Activated CD4-positive, alpha-beta T cell treated with anti-CD3 and anti-CD28 coated beads, Interleukin-2, amount 50 U/mL, for 48 hours (primary cell): ENCODE data around the gene KASH5.

Experiments used
- DNase-seq, 2 experiments: peaks; one replicate each; pipeline ENCODE4 v3.0.0-alpha.2; 2020

The KASH5 gene

GRCh38 chr19:49396738-49397505 lies 8.9 kb downstream of the KASH5 start:
- DNase-seq = no peak

GRCh38 chr19:49398001-49398615 lies 10.1 kb downstream of the KASH5 start:
- no peak for DNase-seq

DNA sequence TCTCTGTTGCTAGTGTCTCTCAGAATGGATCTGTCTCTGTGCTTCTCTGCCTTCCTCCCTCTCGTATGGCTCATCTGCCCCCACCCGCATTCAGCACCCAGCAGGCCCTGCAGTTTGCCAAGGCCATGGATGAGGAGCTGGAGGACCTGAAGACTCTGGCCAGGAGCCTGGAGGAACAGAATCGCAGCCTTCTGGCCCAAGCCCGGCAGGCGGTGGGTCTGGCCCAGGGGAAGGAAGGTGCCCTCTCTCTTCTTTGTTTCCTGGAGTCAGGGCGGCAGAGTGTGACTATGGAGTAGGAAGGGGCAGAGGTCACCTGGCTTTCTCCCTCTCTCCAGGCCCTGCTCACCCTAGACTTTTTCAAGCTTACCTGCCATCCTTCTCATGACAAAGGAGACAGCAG lies 10.9 kb downstream of the KASH5 start:
- no peak for DNase-seq

DNA sequence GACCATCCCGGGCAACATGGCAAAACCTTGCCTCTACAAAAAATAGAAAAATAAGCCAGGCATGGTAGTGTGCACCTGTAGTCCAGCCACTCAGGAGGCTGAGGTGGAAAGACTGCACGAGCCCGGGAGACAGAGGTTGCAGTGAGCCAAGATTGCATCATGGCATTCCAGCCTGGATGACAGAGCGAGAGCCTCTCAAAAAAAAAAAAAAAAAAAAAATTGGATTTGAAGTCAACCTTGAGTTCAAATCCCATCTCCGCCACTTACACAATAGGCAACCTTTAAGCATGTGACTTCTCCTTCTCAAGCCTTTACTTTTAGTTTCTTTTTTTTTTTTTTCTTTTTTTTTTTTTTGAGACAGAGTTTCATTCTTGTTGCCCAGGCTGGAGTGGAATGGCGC lies 12.0 kb downstream of the KASH5 start:
- no peak for DNase-seq

GRCh38 chr19:49403404-49404187 lies 15.5 kb downstream of the KASH5 start:
- DNase-seq = no peak

- no peak for DNase-seq
Measured at GRCh38 chr19:49407079-49407478, 19.0 kb downstream of the KASH5 start.

- DNase-seq = no peak
Measured at GRCh38 chr19:49407482-49408015, 19.5 kb downstream of the KASH5 start.

GRCh38 chr19:49408816-49409440 lies 20.9 kb downstream of the KASH5 start:
- no peak for DNase-seq

DNA sequence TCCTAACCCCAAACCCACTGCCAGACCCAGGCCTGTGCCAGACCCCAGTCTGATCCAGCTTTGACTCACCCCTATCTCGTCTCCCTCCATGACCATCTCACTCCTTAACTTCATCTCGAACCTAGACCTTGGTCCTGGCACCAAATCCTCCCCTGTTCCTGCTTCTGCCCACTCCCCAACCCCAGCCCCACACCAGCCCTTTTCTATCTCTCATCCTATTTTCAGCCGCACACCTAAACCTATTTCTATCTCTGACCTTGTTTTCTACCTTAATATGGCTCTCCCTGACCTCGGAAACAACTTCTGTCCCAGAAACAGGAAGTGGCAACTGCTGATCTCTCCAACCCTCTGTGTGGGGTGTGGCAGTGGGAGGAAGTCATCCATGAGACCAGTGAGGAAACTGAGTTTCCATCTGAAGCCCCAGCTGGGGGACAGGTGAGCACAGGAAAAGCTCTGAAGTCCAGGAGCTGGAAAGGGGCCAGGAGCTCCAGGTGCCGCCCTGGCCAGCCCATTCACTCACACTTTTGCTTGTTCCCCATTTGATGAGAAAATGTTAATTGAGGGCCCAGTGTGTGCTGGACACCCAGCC lies 21.5 kb downstream of the KASH5 start:
- peak in 1 of 2 experiments; percentile 35 for DNase-seq

DNA sequence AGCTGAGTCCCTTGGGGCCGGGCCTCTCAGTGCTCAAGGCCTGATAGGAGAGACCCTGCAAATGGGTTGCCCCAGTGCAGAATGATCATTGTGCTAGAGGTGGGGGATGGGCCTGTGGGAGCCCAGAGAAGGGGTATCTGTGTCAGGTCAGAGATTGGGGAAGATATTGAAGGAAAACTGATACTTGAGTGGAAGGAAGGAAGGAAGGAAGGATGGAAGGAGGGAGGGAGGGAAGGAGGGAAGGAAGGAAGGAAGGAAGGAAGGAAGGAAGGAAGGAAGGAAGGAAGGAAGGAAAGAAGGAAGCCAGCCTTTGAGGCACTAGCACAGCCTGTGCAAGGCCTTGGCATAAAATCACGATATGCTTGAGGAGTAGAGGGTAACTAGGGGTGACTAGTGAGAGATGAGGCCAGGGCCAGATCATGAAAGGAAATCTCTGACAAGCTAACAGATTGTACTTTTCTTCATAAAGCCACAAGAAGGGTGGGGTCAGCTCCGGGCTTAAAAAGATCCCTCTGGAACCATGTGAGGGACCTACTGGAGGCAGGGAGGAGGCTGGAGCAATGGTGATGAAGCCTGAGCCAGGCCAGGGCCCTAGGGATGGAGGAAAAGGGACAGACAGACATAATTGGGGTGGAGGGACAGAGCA lies 23.8 kb downstream of the KASH5 start:
- DNase-seq = no peak

DNA sequence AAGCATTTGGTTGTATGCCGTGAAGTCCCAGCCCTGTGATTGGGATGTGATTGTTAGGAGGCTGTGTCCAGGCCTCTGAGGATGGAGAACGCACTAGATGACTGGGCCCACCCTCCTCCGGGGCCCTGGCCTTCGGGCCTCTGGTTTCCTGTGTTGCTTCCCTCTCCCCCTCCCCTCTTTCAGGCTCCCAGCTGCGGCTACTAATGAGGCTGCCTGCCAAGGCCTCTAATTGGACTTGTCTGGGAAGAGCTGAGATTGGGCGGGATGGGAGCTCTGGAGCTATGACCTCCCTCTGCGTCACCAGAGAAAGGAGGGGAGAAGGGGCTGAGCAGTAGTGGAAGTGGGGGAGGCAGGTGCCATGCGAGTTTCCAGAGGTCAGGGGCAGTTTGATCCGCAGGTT lies 25.3 kb downstream of the KASH5 start:
- DNase-seq = no peak

GRCh38 chr19:49414256-49414655 lies 26.2 kb downstream of the KASH5 start:
- DNase-seq = no peak

DNA sequence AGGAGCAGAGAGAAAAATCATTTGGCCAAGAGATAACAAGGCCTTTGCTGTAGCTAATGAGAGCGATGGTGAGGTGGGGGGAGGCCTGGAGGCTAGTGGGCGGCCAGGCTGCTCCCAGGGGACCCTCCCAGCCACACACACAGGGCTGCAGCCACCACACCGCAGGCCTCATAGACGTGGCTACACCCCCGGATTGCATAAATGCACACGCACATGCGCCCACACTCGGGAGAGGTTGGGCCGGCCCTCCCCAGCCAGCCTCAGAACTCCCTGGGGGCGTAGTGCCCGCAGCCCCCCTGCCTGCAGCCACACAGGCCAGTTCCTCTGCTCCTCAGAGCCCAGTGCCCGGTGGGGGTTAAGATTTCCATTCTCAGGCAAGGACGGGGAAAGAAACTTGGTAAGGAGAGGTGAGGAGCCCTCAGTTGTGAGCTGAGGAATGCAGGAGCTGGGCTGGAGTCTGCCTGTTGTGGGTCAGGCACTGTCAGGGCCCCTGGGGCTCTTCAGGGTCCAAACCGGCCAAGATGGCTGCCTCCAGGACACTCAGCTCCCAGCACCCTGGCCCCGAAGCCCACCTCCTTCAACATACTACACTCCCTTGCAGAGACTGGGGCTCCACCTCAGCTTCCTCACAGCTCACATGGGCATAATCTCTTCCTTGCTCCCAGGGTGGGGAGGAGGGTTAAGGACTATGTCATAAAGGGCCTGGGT lies 27.2 kb downstream of the KASH5 start:
- DNase-seq = no peak

- DNase-seq = no peak
Measured at GRCh38 chr19:49415810-49416200, 27.8 kb downstream of the KASH5 start.

DNA sequence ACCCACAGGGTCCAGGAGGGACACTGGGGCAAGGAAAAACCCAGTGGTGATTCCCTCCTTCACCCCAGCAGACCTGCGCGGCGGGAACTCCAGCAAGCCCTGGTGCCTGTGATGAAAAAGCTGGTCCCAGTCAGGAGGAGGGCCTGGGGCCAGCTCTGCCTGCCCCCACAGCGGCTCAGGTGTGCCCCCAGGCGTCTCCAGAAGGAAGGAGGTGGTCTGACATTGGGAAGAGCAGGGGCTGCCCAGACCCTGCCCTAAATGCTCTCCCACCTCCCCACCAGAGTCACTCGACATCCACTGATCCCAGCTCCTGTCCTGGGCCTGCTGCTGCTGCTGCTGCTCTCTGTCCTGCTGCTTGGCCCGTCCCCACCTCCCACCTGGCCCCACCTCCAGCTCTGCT lies 29.0 kb downstream of the KASH5 start:
- no peak for DNase-seq

DNA sequence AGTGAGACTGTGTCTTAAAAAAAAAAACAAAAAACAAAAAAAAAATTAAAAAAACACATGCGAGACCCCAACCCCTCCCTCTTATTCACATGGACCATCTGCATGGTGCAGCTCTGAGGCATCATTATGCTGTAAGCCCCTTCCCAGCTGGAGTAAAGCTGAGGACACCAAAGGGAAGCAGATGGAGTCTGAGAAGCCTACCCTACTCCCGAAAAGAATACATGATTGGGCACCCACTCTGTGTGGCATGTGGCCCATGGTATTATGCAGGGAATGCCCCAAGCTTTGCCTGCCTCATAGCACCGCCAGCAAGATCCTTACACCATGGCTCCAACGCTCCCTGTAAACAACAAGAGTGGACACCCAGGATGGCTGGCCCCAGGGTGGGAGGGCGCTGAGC lies 30.5 kb downstream of the KASH5 start:
- no peak for DNase-seq

GRCh38 chr19:49419173-49419572 lies 31.1 kb downstream of the KASH5 start:
- DNase-seq = no peak

GRCh38 chr19:49420227-49420626 lies 32.2 kb downstream of the KASH5 start:
- DNase-seq = no peak

DNA sequence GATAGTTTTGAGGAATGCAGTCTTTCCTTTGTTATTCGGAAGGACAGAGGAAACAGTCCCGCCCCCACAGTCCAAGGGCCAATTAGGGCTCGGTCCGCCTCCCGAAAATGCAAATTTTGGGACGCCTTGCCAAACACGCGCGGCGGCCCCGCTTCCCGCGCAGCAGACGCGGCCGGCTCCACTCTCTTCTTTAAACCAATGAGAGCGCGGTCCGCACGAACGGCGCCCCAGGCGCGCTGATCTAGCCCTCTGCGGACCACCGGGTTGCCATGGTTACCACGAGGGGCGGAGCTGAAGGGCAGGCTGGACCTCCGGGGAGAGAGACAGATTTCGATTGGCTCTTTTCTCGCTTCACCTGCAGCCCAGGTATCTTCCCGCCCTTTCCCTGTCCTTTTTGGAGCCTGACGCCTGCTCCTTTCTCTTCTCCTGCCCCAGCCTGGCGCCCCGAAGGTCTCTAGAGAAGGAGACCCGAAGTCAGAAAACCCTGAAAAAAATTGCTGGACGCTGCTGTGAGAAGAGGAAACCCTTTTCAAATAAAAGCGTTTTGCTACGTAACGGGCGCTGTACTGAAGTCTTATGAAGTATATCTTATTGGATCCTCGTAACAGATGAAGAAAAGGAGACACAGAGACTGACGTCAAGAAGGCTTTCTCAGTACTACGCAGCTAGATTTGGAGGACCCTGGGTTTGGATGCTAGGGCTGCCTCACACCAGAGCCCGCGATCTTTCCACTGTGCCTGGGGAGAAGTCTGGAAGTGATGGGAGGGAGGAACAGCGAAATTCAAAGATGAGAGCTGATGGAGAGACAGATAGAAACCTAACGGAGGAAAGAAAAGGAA lies 33.2 kb downstream of the KASH5 start:
- DNase-seq = peak; percentile 63 to 67

DNA sequence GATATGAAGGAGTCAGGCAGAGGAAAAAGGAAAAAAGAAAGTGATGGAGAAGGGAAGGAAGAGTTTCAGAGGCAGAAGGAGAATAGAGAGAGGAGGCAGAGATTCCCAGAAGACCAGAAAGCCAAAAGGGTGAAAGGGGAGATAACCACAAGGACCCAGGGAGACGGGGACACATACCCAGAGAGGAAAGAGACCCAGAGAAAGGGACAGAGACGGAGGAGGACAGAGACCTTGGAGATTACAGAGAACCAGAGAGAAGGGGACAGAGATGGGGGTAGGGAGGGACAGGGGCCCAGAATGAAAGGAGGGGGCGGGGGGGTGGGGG lies 33.8 kb downstream of the KASH5 start:
- DNase-seq = no peak
